NK-92 (cell line): Measurements from ENCODE around the gene STAM2.
"Not testable (repeated sequence)": the region's sequence is repeated elsewhere in the genome, so short reads cannot be mapped to it uniquely, and the experiment has no call there.

Source experiments
- DNase-seq: peaks from one replicate; lab custom pipeline; 2025; ENCODE audit not compliant: unreplicated experiment; lab: John Stamatoyannopoulos, UW

Gene STAM2

GRCh38 chr2:152175368-152176112 lies at the start of gene STAM2:
Gene STAM2, minus strand, starts transcription at chr2:152175763. Its CDS starts 121 bp downstream, at chr2:152175642.
- DNase-seq, result no peak

GRCh38 chr2:152223977-152224376 lies 48.4 kb upstream of the STAM2 start:
- no peak for DNase-seq

GRCh38 chr2:152222975-152223637 lies 47.5 kb upstream of the STAM2 start:
- DNase-seq, result no peak

GRCh38 chr2:152221839-152222238 lies 46.3 kb upstream of the STAM2 start:
- DNase-seq, result no peak

GRCh38 chr2:152219077-152219828 lies 43.7 kb upstream of the STAM2 start:
- DNase-seq, result no peak

GRCh38 chr2:152201466-152201830 lies 25.9 kb upstream of the STAM2 start:
- DNase-seq, result no peak

GRCh38 chr2:152200565-152201465 lies 25.3 kb upstream of the STAM2 start:
- DNase-seq, result no peak

GRCh38 chr2:152200101-152200500 lies 24.5 kb upstream of the STAM2 start:
- DNase-seq, result no peak

- DNase-seq, result no peak
Measured at GRCh38 chr2:152198499-152198898, 22.9 kb upstream of the STAM2 start.

GRCh38 chr2:152197508-152198284 lies 22.1 kb upstream of the STAM2 start:
- DNase-seq, result not testable (repeated sequence)

GRCh38 chr2:152189622-152190495 lies 14.3 kb upstream of the STAM2 start:
- no peak for DNase-seq

GRCh38 chr2:152186808-152187207 lies 11.2 kb upstream of the STAM2 start:
- DNase-seq, result not testable (repeated sequence)

- no peak for DNase-seq
Measured at GRCh38 chr2:152186262-152186661, 10.7 kb upstream of the STAM2 start.

- no peak for DNase-seq
Measured at GRCh38 chr2:152183401-152184073, 8.0 kb upstream of the STAM2 start.

- DNase-seq, result not testable (repeated sequence)
Measured at GRCh38 chr2:152177667-152178066, 2.1 kb upstream of the STAM2 start.

- no peak for DNase-seq
Measured at GRCh38 chr2:152176113-152176714, 651 bp upstream of the STAM2 start.

- DNase-seq, result no peak
Measured at GRCh38 chr2:152175012-152175367, 573 bp downstream of the STAM2 start.

GRCh38 chr2:152174574-152174973 lies 989 bp downstream of the STAM2 start:
- DNase-seq, result no peak
